ENCODE measurements around the gene MRPS31. TPM values are rescaled to one million over a fixed set of nuclear protein-coding genes. Genes with fewer than 3 reads are reported as not detected.

Gene MRPS31
- total RNA-seq, 3 donors from 2014 or later, result 15.8 to 29.7 (median 23.3) TPM

GRCh38 chr13:40781717-40782116 lies 10.7 kb upstream of the MRPS31 start:
- H3K9me3 ChIP-seq, result no peaks in the 10 kb centered on the region
- H3K27ac ChIP-seq, result no peak overlapping the region
- TF ChIP-seq, protein P1, sequence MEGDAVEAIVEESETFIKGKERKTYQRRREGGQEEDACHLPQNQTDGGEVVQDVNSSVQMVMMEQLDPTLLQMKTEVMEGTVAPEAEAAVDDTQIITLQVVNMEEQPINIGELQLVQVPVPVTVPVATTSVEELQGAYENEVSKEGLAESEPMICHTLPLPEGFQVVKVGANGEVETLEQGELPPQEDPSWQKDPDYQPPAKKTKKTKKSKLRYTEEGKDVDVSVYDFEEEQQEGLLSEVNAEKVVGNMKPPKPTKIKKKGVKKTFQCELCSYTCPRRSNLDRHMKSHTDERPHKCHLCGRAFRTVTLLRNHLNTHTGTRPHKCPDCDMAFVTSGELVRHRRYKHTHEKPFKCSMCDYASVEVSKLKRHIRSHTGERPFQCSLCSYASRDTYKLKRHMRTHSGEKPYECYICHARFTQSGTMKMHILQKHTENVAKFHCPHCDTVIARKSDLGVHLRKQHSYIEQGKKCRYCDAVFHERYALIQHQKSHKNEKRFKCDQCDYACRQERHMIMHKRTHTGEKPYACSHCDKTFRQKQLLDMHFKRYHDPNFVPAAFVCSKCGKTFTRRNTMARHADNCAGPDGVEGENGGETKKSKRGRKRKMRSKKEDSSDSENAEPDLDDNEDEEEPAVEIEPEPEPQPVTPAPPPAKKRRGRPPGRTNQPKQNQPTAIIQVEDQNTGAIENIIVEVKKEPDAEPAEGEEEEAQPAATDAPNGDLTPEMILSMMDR (IDR thresholded peaks at IDR 0.05), result no peak
- TF ChIP-seq POLR2A (IDR thresholded peaks at IDR 0.05), result no peak
- no peak for TF ChIP-seq POLR2AphosphoS5 (IDR thresholded peaks at IDR 0.05)
- H3K4me3 ChIP-seq, result no peak overlapping the region
- DNase-seq (ENCODE audit: low spot score in 2 of 2), result no peak
- H3K36me3 ChIP-seq, result no peaks in the 10 kb centered on the region
- intact Hi-C loops (cut with DNase I; ENCODE audit: low total_unique reads), result no loop called here
- H3K27me3 ChIP-seq, result no peaks in the 10 kb centered on the region
- H3K4me1 ChIP-seq, result no peaks in the 10 kb centered on the region

DNA sequence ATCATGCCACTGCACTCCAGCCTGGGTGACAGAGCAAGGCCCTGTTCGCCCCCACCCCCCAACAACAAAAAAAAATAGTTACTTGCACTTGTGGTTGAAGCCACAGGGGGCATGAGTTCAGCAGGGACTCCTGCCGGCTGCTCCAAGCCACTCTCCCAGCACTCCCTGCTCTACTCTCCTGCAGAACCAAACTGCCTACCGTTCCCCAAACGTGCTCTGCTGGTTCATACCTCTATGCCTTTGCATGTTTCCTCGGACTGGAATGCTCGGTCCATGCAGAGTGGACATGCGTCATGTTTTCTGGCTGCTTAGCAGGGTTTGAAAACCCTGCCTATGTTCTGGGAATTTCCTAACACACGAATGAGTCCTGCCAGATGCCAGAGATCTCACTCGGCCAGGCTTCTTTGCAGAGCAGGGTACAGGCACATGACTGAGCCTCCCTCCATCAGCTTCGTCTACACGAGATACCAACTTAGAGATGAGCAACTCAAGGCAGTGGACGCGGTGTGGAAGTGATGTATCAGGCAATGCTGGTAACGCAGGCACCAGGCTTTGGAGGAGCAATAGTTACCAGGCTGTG lies 9.9 kb upstream of the MRPS31 start:
- no peaks in the 10 kb centered on the region for H3K9me3 ChIP-seq
- no peak overlapping the region for H3K27ac ChIP-seq
- TF ChIP-seq, protein P1 (IDR thresholded peaks at IDR 0.05), result no peak
- no peak for TF ChIP-seq POLR2AphosphoS5 (IDR thresholded peaks at IDR 0.05)
- TF ChIP-seq POLR2A (IDR thresholded peaks at IDR 0.05), result no peak
- no peaks in the 10 kb centered on the region for H3K36me3 ChIP-seq
- H3K4me1 ChIP-seq, result no peaks in the 10 kb centered on the region
- intact Hi-C loops (cut with DNase I; ENCODE audit: low total_unique reads), result no loop called here
- no peaks in the 10 kb centered on the region for H3K27me3 ChIP-seq
- DNase-seq (ENCODE audit: low spot score in 2 of 2), result no peak
- H3K4me3 ChIP-seq, result no peak overlapping the region

DNA sequence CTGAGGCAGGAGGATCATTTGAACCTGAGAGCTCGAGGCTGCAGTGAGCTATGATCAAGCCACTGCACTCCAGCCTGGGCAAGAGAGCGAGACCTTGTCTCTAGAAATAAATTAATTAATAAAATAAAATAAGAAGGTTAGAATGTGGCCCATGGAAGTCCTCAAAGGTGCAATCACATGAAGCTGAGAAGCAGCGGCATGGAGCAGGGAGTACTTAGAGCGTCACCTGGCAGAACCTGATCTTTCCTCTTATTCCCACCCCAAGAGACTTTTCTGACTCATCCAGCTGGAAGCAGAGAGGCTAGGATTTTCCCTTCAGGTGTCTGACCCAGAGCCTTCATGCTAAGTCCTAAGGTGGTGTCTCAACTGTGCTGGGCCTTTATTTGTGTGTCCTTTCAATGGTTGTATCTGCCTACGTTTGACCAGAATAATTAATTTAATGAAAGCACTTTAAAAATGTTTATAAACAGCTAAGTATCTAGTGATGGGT lies 8.9 kb upstream of the MRPS31 start:
- TF ChIP-seq, protein P1 (IDR thresholded peaks at IDR 0.05), result no peak
- TF ChIP-seq POLR2AphosphoS5 (IDR thresholded peaks at IDR 0.05) (no peak), POLR2A (IDR thresholded peaks at IDR 0.05) (no peak)
- Histone ChIP-seq H3K4me3 (no peak overlapping the region), H3K9me3 (no peaks in the 10 kb centered on the region), H3K36me3 (no peaks in the 10 kb centered on the region), H3K27ac (no peak overlapping the region), H3K4me1 (no peaks in the 10 kb centered on the region), H3K27me3 (no peaks in the 10 kb centered on the region)
- intact Hi-C loops (cut with DNase I; ENCODE audit: low total_unique reads), result no loop called here
- DNase-seq (ENCODE audit: low spot score in 2 of 2), result no peak

GRCh38 chr13:40779049-40779448 lies 8.1 kb upstream of the MRPS31 start:
- TF ChIP-seq POLR2AphosphoS5 (IDR thresholded peaks at IDR 0.05) (no peak), POLR2A (IDR thresholded peaks at IDR 0.05) (no peak)
- TF ChIP-seq, protein P1 (IDR thresholded peaks at IDR 0.05), result no peak
- no peaks in the 10 kb centered on the region for H3K36me3 ChIP-seq
- no peaks in the 10 kb centered on the region for H3K4me1 ChIP-seq
- H3K27ac ChIP-seq, result no peak overlapping the region
- no peak for DNase-seq (ENCODE audit: low spot score in 2 of 2)
- H3K9me3 ChIP-seq, result no peaks in the 10 kb centered on the region
- intact Hi-C loops (cut with DNase I; ENCODE audit: low total_unique reads), result no loop called here
- no peak overlapping the region for H3K4me3 ChIP-seq
- H3K27me3 ChIP-seq, result no peaks in the 10 kb centered on the region

DNA sequence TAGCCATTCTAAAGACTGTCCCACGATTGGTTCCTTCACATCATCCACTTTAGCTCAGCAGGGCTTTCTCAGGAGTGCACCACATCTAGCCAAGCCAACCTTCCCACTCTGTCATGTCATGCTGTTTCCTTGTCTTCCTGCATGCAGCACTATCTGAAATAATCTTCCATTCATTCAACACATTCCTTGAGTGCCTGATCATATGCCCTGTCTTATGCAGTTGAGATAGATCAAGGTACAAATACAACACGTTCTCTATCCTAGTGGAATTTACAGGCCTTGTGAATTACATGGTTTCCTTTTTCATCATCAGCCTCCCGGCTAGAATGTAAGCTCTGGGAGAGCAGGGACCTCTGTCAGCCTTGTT lies 6.8 kb upstream of the MRPS31 start:
- H3K27ac ChIP-seq, result no peak overlapping the region
- intact Hi-C loops (cut with DNase I; ENCODE audit: low total_unique reads), result no loop called here

More for the DNA sequence above, 6.8 kb upstream of the MRPS31 start:
- DNase-seq (ENCODE audit: low spot score in 2 of 2), result no peak
- Histone ChIP-seq H3K4me1 (no peaks in the 10 kb centered on the region), H3K4me3 (no peak overlapping the region), H3K9me3 (no peaks in the 10 kb centered on the region), H3K36me3 (no peaks in the 10 kb centered on the region), H3K27me3 (no peaks in the 10 kb centered on the region)
- TF ChIP-seq POLR2A (IDR thresholded peaks at IDR 0.05), result no peak
- TF ChIP-seq, protein P1 (IDR thresholded peaks at IDR 0.05), result no peak
- TF ChIP-seq POLR2AphosphoS5 (IDR thresholded peaks at IDR 0.05), result no peak
